Loucy (cell line): ENCODE results near the gene SNCG.
"Not testable (repeated sequence)": the region's sequence is repeated elsewhere in the genome, so short reads cannot be mapped to it uniquely, and the experiment has no call there.

ENCODE experiments used
- H2AFZ ChIP-seq: fragments of 200-600 bp; sonication (generic); 2 replicates; pipeline ENCODE4 v1.6.0; 2016; ENCODE audit warnings: antibody characterized with exemption, mild to moderate bottlenecking, low read length, moderate library complexity
- H3F3A ChIP-seq: fragments of 200-600 bp; 2 replicates; pipeline ENCODE4 v1.6.0; 2016; ENCODE audit warnings: antibody characterized with exemption, low read depth, mild to moderate bottlenecking
- H3K27me3 ChIP-seq: fragments of 200-600 bp; sonication (generic); 2 replicates; pipeline ENCODE4 v1.6.1; 2014; ENCODE audit warnings: low read length, mild to moderate bottlenecking; ENCODE audit not compliant: insufficient read depth, poor library complexity, severe bottlenecking
- H3K36me3 ChIP-seq: fragments of 200-600 bp; sonication (generic); 2 replicates; pipeline ENCODE4 v1.6.1; 2016; ENCODE audit warnings: low read length; ENCODE audit not compliant: insufficient read depth
- H3K4me1 ChIP-seq: fragments of 200-600 bp; sonication (generic); 2 replicates; pipeline ENCODE4 v1.5.1; 2014; ENCODE audit warnings: low read length, mild to moderate bottlenecking; ENCODE audit not compliant: insufficient read depth, poor library complexity, severe bottlenecking
- H3K4me2 ChIP-seq: fragments of 200-600 bp; sonication (generic); 2 replicates; pipeline ENCODE4 v1.6.0; 2014; ENCODE audit warnings: antibody characterized with exemption, low read length, low read depth, mild to moderate bottlenecking; ENCODE audit not compliant: poor library complexity, severe bottlenecking
- H3K4me3 ChIP-seq: fragments of 200-600 bp; sonication (generic); 2 replicates; pipeline ENCODE4 v1.5.1; 2014; ENCODE audit warnings: low read length, mild to moderate bottlenecking, mixed read lengths; ENCODE audit not compliant: poor library complexity, severe bottlenecking
- H3K79me2 ChIP-seq: fragments of 200-600 bp; sonication (generic); 2 replicates; pipeline ENCODE4 v1.6.1; 2014; ENCODE audit warnings: low read length; ENCODE audit not compliant: insufficient read depth
- H3K9ac ChIP-seq: fragments of 200-600 bp; sonication (generic); 2 replicates; pipeline ENCODE4 v1.6.0; 2014; ENCODE audit warnings: mild to moderate bottlenecking, low read depth, low read length, moderate library complexity; ENCODE audit not compliant: poor library complexity, severe bottlenecking
- H3K9me2 ChIP-seq: fragments of 200-600 bp; sonication (generic); replicated peaks from 2 replicates; pipeline ENCODE4 v1.6.1; 2016; ENCODE audit warnings: low read depth, low read length, mixed read lengths
- H3K9me3 ChIP-seq: fragments of 200-600 bp; sonication (generic); 2 replicates; pipeline ENCODE4 v1.6.1; 2014; ENCODE audit warnings: mild to moderate bottlenecking, antibody characterized with exemption, low read length, low read depth; ENCODE audit not compliant: insufficient read depth
- H4K20me1 ChIP-seq: fragments of 200-600 bp; sonication (generic); 2 replicates; pipeline ENCODE4 v1.6.0; 2014; ENCODE audit warnings: antibody characterized with exemption, low read length, mild to moderate bottlenecking; ENCODE audit not compliant: insufficient read depth, poor library complexity, severe bottlenecking
- EZH2phosphoT487 ChIP-seq: fragments of 200-600 bp; IDR thresholded peaks from 2 replicates; pipeline ENCODE4 v1.6.1; 2018; ENCODE audit warnings: antibody characterized with exemption, mild to moderate bottlenecking, moderate library complexity, borderline replicate concordance
- TF ChIP-seq, protein P1 (sequence below): fragments of 200-600 bp; sonication (generic); conservative IDR thresholded peaks from 2 replicates; pipeline ENCODE4 v1.5.1; 2014; ENCODE audit warnings: mild to moderate bottlenecking, antibody characterized with exemption, low read length

Gene SNCG

DNA sequence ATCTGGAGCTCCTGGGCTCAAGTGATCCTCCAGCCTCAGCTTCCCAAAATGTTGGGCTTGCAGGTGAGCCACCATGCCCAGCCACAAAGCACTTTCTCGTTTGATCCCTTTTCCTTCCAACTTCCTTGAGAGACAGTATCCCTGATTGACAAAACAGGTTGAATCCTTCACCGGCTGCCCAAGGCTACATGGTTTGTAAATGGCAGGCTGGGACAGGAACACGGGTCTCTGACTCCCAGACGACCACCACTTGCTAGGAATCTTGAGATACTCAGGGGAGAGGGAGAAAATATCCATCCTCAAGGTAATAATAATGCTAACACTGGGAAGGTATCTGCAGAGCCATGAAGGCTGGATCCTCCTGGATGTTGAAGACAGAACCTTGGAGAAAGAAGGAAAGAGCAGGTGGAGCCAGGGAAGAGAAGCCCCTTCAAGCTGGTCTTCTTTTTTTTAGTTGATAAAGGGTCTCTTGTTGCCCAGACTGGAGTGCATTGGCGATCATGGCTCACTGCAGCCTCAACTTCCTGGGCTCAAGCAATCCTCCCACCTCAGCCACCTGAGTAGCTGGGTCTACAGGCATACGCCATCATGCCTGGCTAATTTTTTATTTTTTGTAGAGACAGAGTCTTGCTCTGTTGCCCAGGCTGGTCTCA, 20.8 kb upstream of the SNCG start:
- H4K20me1 ChIP-seq, result no peaks in the 10 kb centered on the region
- no peaks in the 10 kb centered on the region for H3K36me3 ChIP-seq
- peaks cover 2% of the 10 kb centered on the region for H3K4me1 ChIP-seq
- no peaks in the 10 kb centered on the region for H3K9me3 ChIP-seq
- H3K4me2 ChIP-seq, result no peak overlapping the region
- H3K27me3 ChIP-seq, result no peaks in the 10 kb centered on the region
- H3K79me2 ChIP-seq, result no peaks in the 10 kb centered on the region
- TF ChIP-seq, protein P1, sequence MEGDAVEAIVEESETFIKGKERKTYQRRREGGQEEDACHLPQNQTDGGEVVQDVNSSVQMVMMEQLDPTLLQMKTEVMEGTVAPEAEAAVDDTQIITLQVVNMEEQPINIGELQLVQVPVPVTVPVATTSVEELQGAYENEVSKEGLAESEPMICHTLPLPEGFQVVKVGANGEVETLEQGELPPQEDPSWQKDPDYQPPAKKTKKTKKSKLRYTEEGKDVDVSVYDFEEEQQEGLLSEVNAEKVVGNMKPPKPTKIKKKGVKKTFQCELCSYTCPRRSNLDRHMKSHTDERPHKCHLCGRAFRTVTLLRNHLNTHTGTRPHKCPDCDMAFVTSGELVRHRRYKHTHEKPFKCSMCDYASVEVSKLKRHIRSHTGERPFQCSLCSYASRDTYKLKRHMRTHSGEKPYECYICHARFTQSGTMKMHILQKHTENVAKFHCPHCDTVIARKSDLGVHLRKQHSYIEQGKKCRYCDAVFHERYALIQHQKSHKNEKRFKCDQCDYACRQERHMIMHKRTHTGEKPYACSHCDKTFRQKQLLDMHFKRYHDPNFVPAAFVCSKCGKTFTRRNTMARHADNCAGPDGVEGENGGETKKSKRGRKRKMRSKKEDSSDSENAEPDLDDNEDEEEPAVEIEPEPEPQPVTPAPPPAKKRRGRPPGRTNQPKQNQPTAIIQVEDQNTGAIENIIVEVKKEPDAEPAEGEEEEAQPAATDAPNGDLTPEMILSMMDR, result no peak
- no peak for TF ChIP-seq EZH2phosphoT487
- no peaks in the 10 kb centered on the region for H3F3A ChIP-seq
- no peak overlapping the region for H2AFZ ChIP-seq
- H3K9ac ChIP-seq, result no peak overlapping the region
- no peaks in the 10 kb centered on the region for H3K9me2 ChIP-seq
- no peak overlapping the region for H3K4me3 ChIP-seq

DNA sequence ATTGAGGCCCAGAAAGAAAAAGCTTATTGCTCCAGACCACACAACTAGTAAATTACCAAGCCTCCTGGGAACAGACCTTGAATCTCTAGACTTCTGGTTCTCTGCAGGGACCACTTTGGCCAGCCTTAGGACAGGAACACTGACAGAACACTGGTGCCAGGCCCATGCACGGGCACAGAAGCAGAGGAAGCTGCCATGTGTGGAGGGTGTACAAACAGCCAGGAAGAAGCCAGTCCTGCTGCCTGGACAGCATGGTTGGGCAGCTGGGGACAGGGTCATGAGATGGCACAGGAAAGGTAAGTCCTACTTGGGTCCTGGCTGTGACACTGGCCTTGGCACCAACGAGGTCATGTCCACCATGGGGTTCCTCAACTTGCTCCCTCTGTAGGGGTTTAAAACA, 20.1 kb upstream of the SNCG start:
- Histone ChIP-seq H3K4me1 (peaks cover 2% of the 10 kb centered on the region), H3K9me2 (no peaks in the 10 kb centered on the region), H3K36me3 (no peaks in the 10 kb centered on the region), H3K4me2 (no peak overlapping the region), H2AFZ (no peak overlapping the region), H3K27me3 (no peaks in the 10 kb centered on the region), H3K79me2 (no peaks in the 10 kb centered on the region), H4K20me1 (no peaks in the 10 kb centered on the region), H3F3A (no peaks in the 10 kb centered on the region), H3K9ac (no peak overlapping the region), H3K4me3 (no peak overlapping the region), H3K9me3 (no peaks in the 10 kb centered on the region)
- TF ChIP-seq, protein P1, result no peak
- TF ChIP-seq EZH2phosphoT487, result no peak

DNA sequence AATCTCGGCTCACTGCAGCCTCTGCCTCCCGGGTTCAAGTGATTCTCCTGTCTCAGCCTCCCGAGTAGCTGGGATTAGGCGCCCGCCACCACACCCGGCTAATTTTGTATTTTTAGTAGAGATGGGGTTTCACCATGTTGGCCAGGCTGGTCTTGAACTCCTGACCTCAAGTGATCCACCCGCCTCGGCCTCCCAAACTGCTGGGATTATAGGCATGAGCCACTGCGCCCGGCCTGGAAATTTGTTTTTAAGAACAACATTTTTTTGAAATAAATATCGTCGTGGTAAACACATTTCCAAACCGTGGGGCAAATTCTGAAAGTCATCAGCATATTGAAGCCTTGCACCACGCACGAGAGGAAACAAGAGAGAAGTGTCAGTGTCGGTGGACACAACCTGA, 18.3 kb upstream of the SNCG start:
- not testable (repeated sequence) for H3K9ac ChIP-seq, H3K4me3 ChIP-seq, H3K36me3 ChIP-seq, H3F3A ChIP-seq, H3K9me3 ChIP-seq, H3K79me2 ChIP-seq, H3K4me2 ChIP-seq, H3K9me2 ChIP-seq, H3K4me1 ChIP-seq, H3K27me3 ChIP-seq, H4K20me1 ChIP-seq
- peak overlapping the region; percentile 99; the same call in 1 of the 2 replicates for H2AFZ ChIP-seq

DNA sequence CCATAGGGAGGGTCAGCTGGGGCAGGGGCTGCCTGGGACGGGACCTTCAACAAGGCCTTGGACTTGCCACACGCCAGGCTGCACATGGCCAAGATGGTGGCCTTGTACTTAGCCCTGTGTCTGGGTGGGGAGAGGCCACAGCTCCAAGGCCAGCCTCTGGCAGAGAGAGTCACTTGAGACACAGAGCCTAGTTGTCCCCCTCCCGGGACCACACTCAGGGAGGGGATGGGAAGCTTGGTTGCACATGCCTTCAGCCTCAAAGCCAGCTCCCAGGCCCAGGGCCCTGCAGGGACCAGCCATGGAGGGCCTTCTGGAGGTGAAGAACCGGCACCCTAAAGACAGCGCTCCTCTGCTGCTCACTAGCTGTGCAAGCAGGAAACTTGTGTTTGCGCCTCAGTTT, 17.7 kb upstream of the SNCG start:
- Histone ChIP-seq H3K79me2 (no peaks in the 10 kb centered on the region), H4K20me1 (no peaks in the 10 kb centered on the region), H3K27me3 (no peaks in the 10 kb centered on the region), H3K9me2 (no peaks in the 10 kb centered on the region), H3K4me3 (no peak overlapping the region), H3F3A (no peaks in the 10 kb centered on the region), H2AFZ (0 out of 2 replicates have a peak overlapping the region, but pooled peaks have one; percentile 21), H3K4me1 (peaks cover 2% of the 10 kb centered on the region), H3K4me2 (no peak overlapping the region), H3K9me3 (no peaks in the 10 kb centered on the region), H3K9ac (no peak overlapping the region), H3K36me3 (no peaks in the 10 kb centered on the region)
- TF ChIP-seq, protein P1, result no peak
- no peak for TF ChIP-seq EZH2phosphoT487
